PC-9 (cell line): ENCODE data around the gene MKKS. TPM values are rescaled to one million over a fixed set of nuclear protein-coding genes. Genes with fewer than 3 reads are reported as not detected.

Experiments
- BruUV-seq: library from RNA; stranded (reverse); fragments of 400-500 nt; replicated peaks from 2 replicates; lab custom pipeline; 2021; lab: Mats Ljungman, UMichigan
- CTCF ChIA-PET: fragments of 300-600 bp; sonication (Branson Sonifier 250); formaldehyde crosslinking; loops from one replicate; lab custom pipeline; 2022; ENCODE audit warnings: antibody characterized with exemption; lab: Charles Lee
- POLR2A ChIA-PET: fragments of 300-600 bp; sonication (Branson Sonifier 250); formaldehyde crosslinking; loops from one replicate; lab custom pipeline; 2022; ENCODE audit warnings: antibody characterized with exemption; ENCODE audit not compliant: unreplicated experiment; lab: Charles Lee
- DNase-seq, 2 experiments: peaks; one replicate each; pipeline versions ENCODE4 v3.0.0 to v3.0.0-alpha.2; 2015 to 2022; ENCODE audit warnings: mixed read lengths in 1 of 2
- H2AFZ ChIP-seq: fragments of 200-600 bp; sonication (generic); 2 replicates; pipeline ENCODE4 v1.8.1; 2017; ENCODE audit warnings: antibody characterized with exemption
- H3F3A ChIP-seq: fragments of 200-600 bp; sonication (generic); 2 replicates; pipeline ENCODE4 v1.8.1; 2017; ENCODE audit warnings: antibody characterized with exemption, mild to moderate bottlenecking, low read depth; ENCODE audit not compliant: insufficient read depth
- H3K27ac ChIP-seq: fragments of 200-600 bp; sonication (generic); 2 replicates; pipeline ENCODE4 v1.6.1; 2016; ENCODE audit warnings: mixed run types
- H3K27me3 ChIP-seq: fragments of 200-600 bp; sonication (generic); 2 replicates; pipeline ENCODE4 v1.6.1; 2016; ENCODE audit warnings: low read depth, mixed run types; ENCODE audit not compliant: insufficient read depth
- H3K36me3 ChIP-seq: fragments of 200-600 bp; sonication (generic); 2 replicates; pipeline ENCODE4 v1.6.1; 2016; ENCODE audit warnings: low read depth, mixed run types
- H3K4me1 ChIP-seq: fragments of 200-600 bp; sonication (generic); replicated peaks from 2 replicates; pipeline ENCODE4 v1.6.1; 2016; ENCODE audit warnings: mixed run types; ENCODE audit not compliant: insufficient read depth
- H3K4me2 ChIP-seq: fragments of 200-600 bp; sonication (generic); 2 replicates; pipeline ENCODE4 v1.6.1; 2017; ENCODE audit warnings: mixed run types
- H3K4me3 ChIP-seq: fragments of 200-600 bp; sonication (generic); 2 replicates; pipeline ENCODE4 v1.6.1; 2016; ENCODE audit warnings: mixed run types
- H3K79me2 ChIP-seq: fragments of 200-600 bp; sonication (generic); 2 replicates; pipeline ENCODE4 v1.6.1; 2017; ENCODE audit warnings: low read depth, mixed run types
- H3K9me2 ChIP-seq: fragments of 200-600 bp; sonication (generic); 2 replicates; pipeline ENCODE4 v1.8.1; 2017; ENCODE audit warnings: mild to moderate bottlenecking; ENCODE audit not compliant: insufficient read depth
- H3K9me3 ChIP-seq: fragments of 200-600 bp; sonication (generic); 2 replicates; pipeline ENCODE4 v1.8.1; 2016; ENCODE audit warnings: low read depth; ENCODE audit not compliant: insufficient read depth
- H4K20me1 ChIP-seq: fragments of 200-600 bp; sonication (generic); 2 replicates; pipeline ENCODE4 v1.8.1; 2017; ENCODE audit not compliant: insufficient read depth
- CTCF ChIP-seq: fragments of 200-600 bp; sonication (generic); conservative IDR thresholded peaks from 2 replicates; pipeline ENCODE4 v1.6.1; 2017; ENCODE audit warnings: mixed run types, antibody characterized with exemption, mild to moderate bottlenecking, moderate library complexity
- EZH2 ChIP-seq: fragments of 200-600 bp; sonication (generic); IDR thresholded peaks from 2 replicates; pipeline ENCODE4 v1.8.0; 2017; ENCODE audit warnings: antibody characterized with exemption, low read depth
- intact Hi-C: fragments of 100-400 bp; cut with micrococcal nuclease; formaldehyde crosslinking; loops from one replicate; pipeline ENCODE4 v1.10.0; 2022; ENCODE audit not compliant: unreplicated experiment
- total RNA-seq: library from RNA; stranded (reverse); gene quantifications from 2 replicates; pipeline ENCODE4 v1.2.3, GENCODE V29; 2021

MKKS gene
- total RNA-seq, 1 experiment from 2014 or later: 15.2 TPM

GRCh38 chr20:10379761-10380160 lies 54.3 kb downstream of the MKKS start:
- TF ChIP-seq CTCF (no peak), EZH2 (no peak)
- BruUV-seq: no TSS peak
- no peak overlapping the region for H3K27ac ChIP-seq

GRCh38 chr20:10376270-10377075 lies 57.5 kb downstream of the MKKS start:
- Histone ChIP-seq H3K4me2 (no peak overlapping the region), H3K9me3 (no peaks in the 10 kb centered on the region), H3K79me2 (no peaks in the 10 kb centered on the region), H3K4me3 (no peak overlapping the region), H4K20me1 (no peaks in the 10 kb centered on the region), H3K36me3 (no peaks in the 10 kb centered on the region), H3F3A (no peaks in the 10 kb centered on the region), H3K9me2 (no peaks in the 10 kb centered on the region), H2AFZ (no peak overlapping the region), H3K27ac (no peak overlapping the region), H3K27me3 (no peaks in the 10 kb centered on the region), H3K4me1 (no peaks in the 10 kb centered on the region)
- TF ChIP-seq EZH2: no peak
- TF ChIP-seq CTCF: no peak
- BruUV-seq: no TSS peak
- DNase-seq: no peak
- POLR2A ChIA-PET: no interaction called here
- intact Hi-C loops: no loop called here
- CTCF ChIA-PET: interaction anchor here (0.6 kb wide), 2 partner anchors 176 to 974 kb away, joined by 3 to 5 read pairs; no protein-coding TSS in a partner anchor

More at GRCh38 chr20:10379761-10380160, 54.3 kb downstream of the MKKS start:
- no peaks in the 10 kb centered on the region for H3K4me1 ChIP-seq
- no peaks in the 10 kb centered on the region; the same call in 1 of the 2 replicates for H3K9me2 ChIP-seq
- H3K79me2 ChIP-seq: no peaks in the 10 kb centered on the region
- no peak overlapping the region for H2AFZ ChIP-seq
- H3K36me3 ChIP-seq: no peaks in the 10 kb centered on the region
- H3K9me3 ChIP-seq: no peaks in the 10 kb centered on the region
- ChIA-PET POLR2A (no interaction called here), CTCF (no interaction called here)
- H3F3A ChIP-seq: no peaks in the 10 kb centered on the region
- no peak for DNase-seq
- H3K4me2 ChIP-seq: no peak overlapping the region
- H3K4me3 ChIP-seq: no peak overlapping the region
- no peaks in the 10 kb centered on the region for H4K20me1 ChIP-seq
- intact Hi-C loops: no loop called here
- no peaks in the 10 kb centered on the region for H3K27me3 ChIP-seq

- Histone ChIP-seq H3K4me1 (peaks cover 5% of the 10 kb centered on the region; the same call in 1 of the 2 replicates), H3K4me2 (no peak overlapping the region), H3K27me3 (no peaks in the 10 kb centered on the region), H3K27ac (no peak overlapping the region), H3F3A (no peaks in the 10 kb centered on the region; the same call in 1 of the 2 replicates), H3K9me2 (no peaks in the 10 kb centered on the region), H3K9me3 (no peaks in the 10 kb centered on the region), H3K4me3 (no peak overlapping the region), H4K20me1 (no peaks in the 10 kb centered on the region), H2AFZ (no peak overlapping the region), H3K36me3 (no peaks in the 10 kb centered on the region), H3K79me2 (no peaks in the 10 kb centered on the region)
- TF ChIP-seq CTCF (no peak), EZH2 (no peak)
- intact Hi-C loops: no loop called here
- CTCF ChIA-PET: no interaction called here
- no TSS peak for BruUV-seq
- DNase-seq: no peak
- POLR2A ChIA-PET: no interaction called here
Measured at GRCh38 chr20:10375191-10375590, 58.8 kb downstream of the MKKS start.
